ENCODE measurements around the gene URM1.

The URM1 gene

DNA sequence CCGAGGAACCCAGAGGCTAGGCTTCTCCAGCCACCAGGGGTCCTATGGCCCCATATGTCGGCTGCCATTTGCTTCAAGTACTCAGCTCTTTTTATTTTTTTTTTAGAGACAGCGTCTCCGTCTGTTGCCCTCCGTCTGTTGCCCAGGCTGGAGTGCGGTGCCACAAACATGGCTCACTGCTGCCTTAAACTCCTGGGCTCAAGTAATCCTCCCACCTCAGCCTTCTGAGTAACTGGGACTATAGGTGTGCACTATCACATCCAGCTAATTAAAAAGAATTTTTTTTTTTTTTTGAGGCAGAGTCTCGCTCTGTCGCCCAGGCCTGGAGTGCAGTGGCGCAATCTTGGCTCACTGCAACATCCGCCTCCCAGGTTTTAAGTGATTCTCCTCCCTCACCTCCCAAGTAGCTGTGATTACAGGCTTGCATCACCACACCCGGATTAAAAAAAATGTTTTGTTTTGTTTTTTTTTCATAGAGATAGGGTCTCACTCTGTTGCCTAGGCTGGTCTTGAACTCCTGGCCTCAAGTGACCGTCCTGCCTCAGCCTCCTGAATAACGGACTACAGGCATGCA is 58.4 kb downstream of the URM1 start:
- DNase-seq (ENCODE audit: low spot score) = peak; percentile 31

- DNase-seq (ENCODE audit: low spot score) = no peak
Measured at GRCh38 chr9:128431207-128431606, 60.0 kb downstream of the URM1 start.

- DNase-seq (ENCODE audit: low spot score) = no peak
Measured at GRCh38 chr9:128434340-128434739, 63.2 kb downstream of the URM1 start.

- no peak for DNase-seq (ENCODE audit: low spot score)
Measured at GRCh38 chr9:128435611-128436010, 64.4 kb downstream of the URM1 start.

GRCh38 chr9:128438343-128439109 is 67.4 kb downstream of the URM1 start:
- peak; percentile 93 for DNase-seq (ENCODE audit: low spot score)

GRCh38 chr9:128439273-128439672 is 68.1 kb downstream of the URM1 start:
- no peak for DNase-seq (ENCODE audit: low spot score)
